GOT3 (cell line): ENCODE results near the gene SPARC.
"Not testable (repeated sequence)": the region's sequence is repeated elsewhere in the genome, so short reads cannot be mapped to it uniquely, and the experiment has no call there.

ENCODE experiments used
- DNase-seq: peaks from one replicate; lab custom pipeline; 2025; ENCODE audit warnings: mixed read lengths; lab: John Stamatoyannopoulos, UW

The SPARC gene

GRCh38 chr5:151700820-151701219 lies 14.1 kb upstream of the SPARC start:
- no peak for DNase-seq

- no peak for DNase-seq
Observed at GRCh38 chr5:151700296-151700695, 13.6 kb upstream of the SPARC start.

- DNase-seq, result peak; percentile 88
Observed at GRCh38 chr5:151699071-151699901, 12.6 kb upstream of the SPARC start.

DNA sequence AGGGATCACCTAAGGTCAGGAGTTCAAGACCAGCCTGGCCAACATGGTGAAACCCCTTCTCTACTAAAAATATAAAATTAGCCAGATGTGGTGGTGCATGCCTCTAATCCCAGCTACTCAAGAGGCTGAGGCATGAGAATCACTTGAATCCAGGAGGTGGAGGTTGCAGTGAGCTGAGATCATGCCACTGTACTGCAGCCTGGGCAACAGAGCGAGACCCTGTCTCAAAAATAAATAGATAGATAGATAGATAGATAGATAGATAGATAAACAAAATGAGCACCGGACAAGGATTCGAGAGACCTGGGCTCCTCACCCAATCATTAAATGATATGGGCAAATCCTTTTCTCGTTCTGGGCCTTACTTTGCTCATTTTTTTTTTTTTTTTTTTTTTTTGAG lies 11.4 kb upstream of the SPARC start:
- not testable (repeated sequence) for DNase-seq

- DNase-seq, result no peak
Observed at GRCh38 chr5:151697452-151697851, 10.7 kb upstream of the SPARC start.

DNA sequence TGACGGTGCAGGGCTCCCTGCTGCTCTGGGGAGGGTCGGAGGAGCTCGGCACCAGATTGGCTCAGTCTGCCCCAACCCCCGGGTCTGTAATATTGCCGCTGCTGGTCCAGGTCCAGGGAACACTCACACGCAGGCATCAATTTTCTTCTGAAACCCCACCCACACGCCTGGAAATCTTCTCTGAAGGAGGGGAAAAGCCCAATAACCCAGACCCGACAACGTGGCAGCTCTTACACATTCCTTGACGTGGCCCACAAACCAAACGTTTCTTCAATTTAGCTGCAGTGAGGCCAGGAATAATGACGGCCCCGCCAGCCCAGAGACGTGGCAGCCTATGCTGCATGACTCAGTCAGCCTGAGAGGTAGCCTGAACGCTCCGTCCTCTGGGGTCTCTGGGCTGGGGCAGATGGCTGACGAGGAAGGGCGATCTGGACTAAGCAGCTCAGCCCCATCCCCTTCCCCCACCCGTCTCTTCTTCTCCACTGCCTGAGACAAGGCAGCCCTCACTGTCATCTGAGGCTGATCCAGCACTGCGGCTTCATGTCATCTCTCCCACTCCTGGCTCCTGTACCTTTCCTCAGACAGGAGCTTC lies 9.9 kb upstream of the SPARC start:
- peak; percentile 87 for DNase-seq

GRCh38 chr5:151695464-151695863 lies 8.7 kb upstream of the SPARC start:
- DNase-seq, result no peak

DNA sequence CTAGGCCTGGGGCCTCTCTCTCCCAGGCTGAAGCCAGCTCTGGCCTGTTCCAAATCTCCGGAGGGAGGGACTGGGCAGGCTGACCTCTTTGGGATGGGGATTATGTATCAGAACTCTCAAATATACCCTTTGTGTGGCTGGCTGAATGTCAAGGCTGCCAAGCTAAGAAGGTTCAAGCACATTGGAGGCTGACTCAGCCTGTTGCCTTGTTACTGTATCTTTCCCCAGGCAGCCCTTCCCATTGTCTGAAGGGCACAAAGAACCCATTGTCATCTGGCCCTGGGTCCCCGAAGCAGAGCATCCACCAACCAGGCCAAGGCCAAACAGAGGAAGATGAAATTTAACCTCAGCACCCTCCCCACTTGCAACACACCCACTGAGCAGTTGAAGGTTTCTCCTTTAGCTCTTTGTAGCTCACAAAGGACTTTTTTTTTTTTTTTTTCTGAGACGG lies 7.3 kb upstream of the SPARC start:
- no peak for DNase-seq

DNA sequence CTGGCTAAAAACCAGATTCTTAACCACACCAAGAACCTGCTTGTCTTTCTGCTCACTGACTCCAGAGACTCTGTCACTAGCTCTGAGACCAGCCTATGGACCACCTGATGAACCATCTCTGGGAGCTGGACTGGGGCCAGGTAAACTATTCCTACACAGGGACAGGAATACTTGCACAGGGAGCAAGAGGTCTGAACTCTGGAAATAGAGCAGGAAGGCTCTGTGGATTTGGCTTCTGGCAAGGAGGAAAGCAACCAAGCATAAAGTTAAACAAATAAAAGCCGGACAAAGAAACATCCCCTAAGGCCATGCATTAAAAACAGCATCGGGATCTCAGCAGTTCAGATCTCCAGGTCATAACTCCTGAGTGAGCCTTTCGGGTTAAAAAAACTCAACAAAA lies 5.6 kb upstream of the SPARC start:
- no peak for DNase-seq

DNA sequence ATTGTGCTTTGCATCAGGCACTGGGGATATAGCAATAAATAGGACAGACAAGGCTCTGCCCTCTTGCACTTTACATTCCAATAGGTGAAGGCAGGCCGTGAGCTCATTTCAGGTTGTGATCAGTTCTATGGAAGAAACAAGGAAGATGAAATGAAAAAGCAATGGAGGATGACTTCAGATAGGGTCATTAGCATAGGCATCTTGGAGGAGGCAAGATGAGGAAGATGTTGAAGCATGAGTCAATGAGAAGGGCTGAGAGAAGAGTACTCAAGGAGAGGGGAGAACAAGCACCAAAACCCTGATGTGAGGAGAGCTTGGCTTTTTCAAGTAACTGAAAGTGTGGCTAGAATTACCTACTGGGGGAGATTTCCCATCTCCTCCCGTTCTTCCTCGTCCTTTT lies 5.0 kb upstream of the SPARC start:
- DNase-seq, result no peak

DNA sequence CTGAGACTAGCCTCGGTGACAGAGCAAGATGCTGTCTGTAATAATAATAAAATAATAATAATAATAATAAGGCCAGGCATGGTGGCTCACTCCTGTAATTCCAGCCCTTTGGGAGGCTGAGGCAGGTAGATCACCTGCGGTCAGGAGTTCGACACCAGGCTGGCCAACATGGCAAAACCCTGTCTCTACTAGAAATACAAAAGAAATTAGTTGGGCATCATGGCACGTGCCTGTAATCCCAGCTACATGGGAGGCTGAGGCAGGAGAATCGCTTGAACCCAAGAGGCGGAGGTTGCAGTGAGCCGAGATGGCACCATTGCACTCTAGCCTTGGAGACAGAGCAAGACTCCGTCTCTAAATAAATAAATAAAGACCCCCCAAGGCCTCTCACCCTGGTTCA lies 2.9 kb upstream of the SPARC start:
- DNase-seq, result not testable (repeated sequence)

DNA sequence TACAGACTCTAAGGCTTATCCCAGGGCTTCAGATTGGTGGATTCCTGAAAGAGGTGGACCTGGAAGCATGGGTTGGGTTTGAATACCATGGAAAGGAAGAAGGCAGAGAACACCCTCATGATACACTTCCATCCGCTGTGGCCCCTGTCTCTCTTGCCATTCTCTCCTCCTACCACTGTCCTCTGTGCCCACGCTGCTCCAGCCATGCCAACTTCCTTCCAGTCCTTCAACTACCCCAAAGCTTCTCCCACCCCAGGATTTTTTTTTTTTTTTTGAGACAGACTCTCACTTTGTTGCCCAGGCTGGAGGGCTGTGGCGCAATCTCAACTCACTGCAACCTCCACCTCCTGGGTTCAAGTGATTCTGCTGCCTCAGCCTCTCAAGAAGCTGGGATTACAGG lies 1.7 kb upstream of the SPARC start:
- no peak for DNase-seq

GRCh38 chr5:151685749-151686673 lies 704 bp downstream of the SPARC start:
- DNase-seq, result no peak

- DNase-seq, result peak; percentile 63
Observed at GRCh38 chr5:151684690-151685361, 1.9 kb downstream of the SPARC start.

DNA sequence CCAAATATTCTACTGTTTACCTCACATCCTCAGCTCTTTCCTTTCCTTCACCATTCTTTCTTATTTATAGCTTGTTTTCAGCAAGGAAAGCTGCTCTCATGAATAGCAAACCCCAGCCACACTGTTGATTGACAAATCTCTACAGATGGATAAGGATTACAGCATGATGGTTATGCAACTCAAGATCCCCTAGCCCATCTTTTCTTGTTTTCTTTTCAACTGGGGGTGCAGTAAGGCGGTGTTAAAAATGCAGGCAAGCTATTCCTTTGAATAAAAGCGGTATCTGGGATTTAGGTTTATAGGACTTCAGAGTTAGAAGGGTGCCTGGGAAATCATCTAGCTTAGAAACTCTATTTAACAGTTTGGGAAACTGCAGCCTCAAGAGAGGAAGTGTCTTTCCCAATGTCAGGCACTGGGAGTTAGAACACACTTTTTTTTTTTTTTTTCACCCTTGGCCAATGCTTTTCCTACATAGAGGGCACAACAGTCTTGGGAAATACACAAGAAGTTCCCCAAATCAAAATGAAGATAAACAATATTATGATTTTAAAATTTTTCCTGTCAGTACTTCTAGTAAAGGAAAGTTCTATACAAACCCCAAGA lies 2.6 kb downstream of the SPARC start:
- no peak for DNase-seq

DNA sequence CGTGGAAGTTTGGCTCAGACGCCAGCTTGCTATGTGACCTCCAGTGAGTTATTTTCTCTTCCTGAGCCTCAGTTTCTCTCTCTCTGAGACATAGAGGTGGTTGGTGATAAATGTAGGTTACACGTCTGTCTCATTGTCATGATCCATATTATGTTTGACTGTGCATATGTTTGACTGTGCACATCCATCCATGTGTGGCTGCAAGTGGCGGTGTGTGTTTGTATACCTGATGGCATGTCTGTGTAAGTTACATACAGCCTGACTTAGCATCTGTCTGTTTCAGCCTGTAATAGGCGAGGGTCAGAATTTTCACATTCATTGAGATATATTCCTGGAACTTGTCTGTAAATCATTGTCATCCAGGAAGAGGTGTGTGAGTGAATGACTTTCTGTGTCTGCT lies 3.3 kb downstream of the SPARC start:
- no peak for DNase-seq

- DNase-seq, result no peak
Observed at GRCh38 chr5:151682751-151683331, 3.9 kb downstream of the SPARC start.

GRCh38 chr5:151682240-151682639 lies 4.5 kb downstream of the SPARC start:
- DNase-seq, result no peak

DNA sequence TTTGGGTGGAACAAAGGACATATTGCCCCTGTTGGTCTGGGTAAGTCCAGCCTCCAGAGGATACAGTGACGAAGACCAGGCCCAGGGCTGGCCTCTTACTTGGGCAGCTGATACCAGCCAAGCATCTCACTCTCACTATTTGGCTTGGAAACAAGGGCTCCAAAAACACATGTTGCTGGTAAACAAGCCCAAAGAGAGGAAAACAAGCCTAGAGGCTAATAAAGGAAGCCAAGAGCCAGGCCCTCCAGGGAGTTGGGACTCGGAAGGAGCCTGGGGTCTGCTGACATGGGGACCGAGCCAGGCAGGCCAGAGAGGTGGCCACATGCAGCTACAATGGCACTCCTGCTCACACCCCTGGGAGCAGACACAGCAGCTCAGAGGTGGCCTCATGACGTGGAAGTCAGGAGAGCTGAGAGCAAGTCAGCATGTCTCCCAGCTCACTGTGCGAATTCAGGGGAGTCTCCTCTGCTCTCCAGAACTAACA lies 5.7 kb downstream of the SPARC start:
- DNase-seq, result no peak

DNA sequence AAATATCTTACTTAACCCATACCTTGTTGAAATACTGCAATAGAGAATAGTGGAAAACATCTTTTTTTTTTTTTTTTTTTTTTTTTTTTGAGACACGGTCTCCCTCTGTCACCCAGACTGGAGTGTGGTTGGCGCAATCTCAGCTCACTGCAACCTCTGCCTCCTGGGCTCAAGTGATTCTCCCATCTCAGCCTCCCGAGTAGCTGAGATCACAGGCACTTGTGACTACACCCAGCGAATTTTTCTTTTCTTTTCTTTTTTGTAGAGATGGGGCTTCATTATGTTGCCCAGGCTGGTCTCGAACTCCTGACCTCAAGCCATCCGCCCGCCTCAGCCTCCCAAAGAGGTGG lies 6.6 kb downstream of the SPARC start:
- not testable (repeated sequence) for DNase-seq
